GM18858 (cell line): ENCODE data around the gene ADRA1B.

Experiments
- ATAC-seq: cut with Tn5 transposase; IDR thresholded peaks from one replicate; pipeline ENCODE4 v1.9.1; 2021; ENCODE audit not compliant: unreplicated experiment

ADRA1B gene

GRCh38 chr5:159901308-159901707 lies 15.0 kb upstream of the ADRA1B start:
- ATAC-seq: no peak

- no peak for ATAC-seq
These were observed 14.5 kb upstream of the ADRA1B start for GRCh38 chr5:159901772-159902171.

GRCh38 chr5:159902444-159903121 lies 13.7 kb upstream of the ADRA1B start:
- no peak for ATAC-seq

- ATAC-seq: no peak
These were observed 13.2 kb upstream of the ADRA1B start for GRCh38 chr5:159903131-159903530.

- no peak for ATAC-seq
These were observed 11.4 kb upstream of the ADRA1B start for GRCh38 chr5:159904874-159905273.

- no peak for ATAC-seq
These were observed 10.8 kb upstream of the ADRA1B start for GRCh38 chr5:159905496-159905895.

- ATAC-seq: no peak
These were observed 9.8 kb upstream of the ADRA1B start for GRCh38 chr5:159906463-159906862.

GRCh38 chr5:159906943-159907342 lies 9.3 kb upstream of the ADRA1B start:
- no peak for ATAC-seq

- ATAC-seq: no peak
These were observed 8.3 kb upstream of the ADRA1B start for GRCh38 chr5:159907689-159908590.

GRCh38 chr5:159908591-159908940 lies 7.7 kb upstream of the ADRA1B start:
- no peak for ATAC-seq

- ATAC-seq: no peak
These were observed 7.2 kb upstream of the ADRA1B start for GRCh38 chr5:159909126-159909525.

GRCh38 chr5:159910207-159910842 lies 6.0 kb upstream of the ADRA1B start:
- ATAC-seq: no peak

GRCh38 chr5:159910843-159911229 lies 5.4 kb upstream of the ADRA1B start:
- ATAC-seq: no peak

- ATAC-seq: no peak
These were observed 4.9 kb upstream of the ADRA1B start for GRCh38 chr5:159911349-159911748.

GRCh38 chr5:159912033-159912800 lies 4.1 kb upstream of the ADRA1B start:
- ATAC-seq: no peak

- no peak for ATAC-seq
These were observed 3.2 kb upstream of the ADRA1B start for GRCh38 chr5:159913048-159913447.

- no peak for ATAC-seq
These were observed 2.8 kb upstream of the ADRA1B start for GRCh38 chr5:159913501-159913900.

- no peak for ATAC-seq
These were observed 819 bp downstream of the ADRA1B start for GRCh38 chr5:159916841-159917761.

GRCh38 chr5:159917994-159918393 lies 1.7 kb downstream of the ADRA1B start:
- ATAC-seq: no peak

GRCh38 chr5:159921721-159922120 lies 5.4 kb downstream of the ADRA1B start:
- no peak for ATAC-seq
